GM18499 (cell line): ENCODE results near the gene USP24.
"Not testable (repeated sequence)": the region's sequence is repeated elsewhere in the genome, so short reads cannot be mapped to it uniquely, and the experiment has no call there.

Experiments
- ATAC-seq: cut with Tn5 transposase; IDR thresholded peaks from one replicate; pipeline ENCODE4 v1.9.1; 2021; ENCODE audit warnings: moderate number of reproducible peaks; ENCODE audit not compliant: insufficient read depth, unreplicated experiment

USP24 gene

DNA sequence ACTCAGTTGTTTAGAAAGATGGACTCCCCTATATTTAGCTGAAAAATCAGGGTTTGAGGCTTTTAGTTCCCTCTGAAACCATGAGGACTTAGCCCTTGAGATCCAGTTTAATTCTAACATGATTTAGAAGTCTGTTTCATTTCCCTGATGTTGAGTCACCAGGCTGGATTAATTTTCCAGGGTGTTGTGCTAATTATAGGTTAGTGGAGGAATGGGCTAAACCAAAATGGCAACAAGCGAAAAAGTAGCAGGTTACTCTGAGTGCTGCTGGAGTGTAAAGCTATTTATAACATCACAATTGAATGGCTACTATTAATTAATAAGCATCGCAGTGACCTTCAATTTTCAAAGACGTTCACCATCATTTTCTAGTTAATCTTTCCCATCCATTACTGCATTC, 15.5 kb upstream of the USP24 start:
- no peak for ATAC-seq

DNA sequence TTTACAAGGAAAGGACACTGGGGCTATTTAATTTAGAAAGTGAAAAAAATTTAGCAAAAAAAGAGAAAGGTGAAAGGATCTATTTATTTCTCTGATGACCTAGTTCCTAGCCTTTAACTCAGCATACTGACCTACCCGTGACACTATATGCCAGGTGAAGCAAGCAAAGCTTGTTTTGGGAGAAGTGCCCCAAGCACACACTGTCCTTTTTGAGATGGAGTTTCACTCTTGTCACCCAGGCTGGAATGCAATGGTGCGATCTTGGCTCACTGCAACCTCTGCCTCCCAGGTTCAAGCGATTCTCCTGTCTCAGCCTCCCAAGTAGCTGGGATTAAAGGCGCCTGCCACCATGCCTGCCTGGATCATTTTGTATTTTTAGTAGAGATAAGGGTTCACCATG, 14.6 kb upstream of the USP24 start:
- ATAC-seq = not testable (repeated sequence)

DNA sequence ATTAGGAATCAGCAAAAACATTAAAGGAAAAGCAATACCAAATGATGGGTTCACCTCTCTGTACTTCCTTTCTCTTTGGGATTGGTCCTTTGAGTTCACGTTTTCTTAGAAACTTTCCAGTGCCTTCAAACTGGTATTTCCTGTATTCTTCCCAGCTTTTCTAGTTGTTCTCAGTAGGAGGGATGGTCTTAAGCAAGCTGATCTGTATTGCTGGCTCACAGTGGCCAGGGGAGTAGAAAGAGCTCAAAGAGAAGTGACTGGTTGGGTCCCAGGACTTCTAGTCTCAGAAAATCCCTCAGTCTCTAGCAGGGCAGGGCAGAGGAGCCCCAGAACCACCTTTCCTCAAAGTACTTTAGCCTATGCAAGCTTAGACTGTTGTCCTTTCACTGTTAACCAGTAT, 10.1 kb upstream of the USP24 start:
- no peak for ATAC-seq

DNA sequence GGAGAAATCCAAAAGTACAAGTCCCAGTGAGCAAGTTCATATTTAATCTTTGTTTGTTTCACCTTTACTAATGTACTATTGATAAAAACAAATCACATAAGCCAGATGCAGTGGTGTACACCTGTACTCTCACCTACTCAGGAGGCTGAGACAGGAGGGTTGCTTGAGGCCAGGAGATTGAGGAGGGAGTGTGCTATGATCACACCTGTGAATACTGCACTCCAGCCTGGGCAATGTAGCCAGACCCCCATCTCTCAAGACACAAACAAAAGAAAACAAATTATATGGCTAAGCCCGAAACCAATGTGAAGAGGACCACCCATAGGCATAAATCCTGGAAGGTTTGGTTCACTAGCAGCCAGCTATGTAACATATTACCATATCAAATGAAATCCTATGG, 9.6 kb upstream of the USP24 start:
- no peak for ATAC-seq

DNA sequence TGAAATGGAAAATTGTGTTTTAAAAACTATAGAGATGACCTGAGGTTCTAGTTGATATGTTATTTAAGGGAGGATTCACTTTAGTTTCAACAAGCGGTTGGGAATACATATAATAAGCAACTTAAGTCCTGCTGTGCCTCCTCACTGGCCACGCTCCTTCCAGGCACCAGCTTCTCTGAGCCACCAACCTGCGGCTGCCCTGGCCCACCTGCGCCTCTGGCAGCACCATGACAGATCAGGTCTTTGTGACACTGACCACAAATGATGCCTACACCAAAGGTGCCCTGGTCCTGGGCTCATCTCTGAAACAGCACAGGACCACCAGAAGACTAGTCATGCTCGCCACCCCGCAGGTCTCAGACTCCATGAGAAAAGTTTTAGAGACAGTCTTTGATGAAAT, 7.0 kb upstream of the USP24 start:
- no peak for ATAC-seq

DNA sequence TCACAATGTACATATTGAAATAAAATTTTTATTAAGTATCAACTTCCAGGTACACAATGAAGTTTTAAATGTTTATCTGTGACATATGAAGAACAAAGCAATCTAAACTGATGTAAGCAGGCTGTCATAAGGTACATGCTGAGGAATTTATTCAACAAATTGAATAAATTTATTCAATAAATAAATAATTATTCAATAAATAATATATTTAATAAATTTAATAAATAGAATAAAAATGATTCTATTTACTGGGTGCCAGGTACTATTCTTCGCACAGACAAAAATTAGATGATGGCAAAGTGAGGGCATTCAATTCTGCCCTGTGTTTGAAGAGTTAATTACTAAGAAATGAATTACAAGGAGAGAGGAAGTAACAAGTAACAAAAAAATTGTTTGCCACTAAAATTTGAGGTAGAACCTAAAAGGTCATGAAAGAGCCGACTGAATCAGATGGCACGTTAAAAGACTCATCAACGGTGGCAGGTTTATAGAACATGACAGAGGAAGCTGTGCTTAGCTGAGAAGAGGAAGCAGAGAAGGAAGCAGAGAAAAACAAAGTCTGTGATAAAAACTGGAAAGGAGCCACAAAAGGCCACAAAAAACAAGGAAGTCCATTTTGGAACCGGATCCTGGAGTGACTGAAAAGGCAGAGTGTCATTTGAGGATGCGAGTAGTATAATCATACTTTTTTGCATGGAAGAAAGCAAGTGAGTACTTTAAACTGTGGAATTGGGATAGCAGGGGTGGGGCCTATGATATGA, 2.2 kb upstream of the USP24 start:
- no peak for ATAC-seq

DNA sequence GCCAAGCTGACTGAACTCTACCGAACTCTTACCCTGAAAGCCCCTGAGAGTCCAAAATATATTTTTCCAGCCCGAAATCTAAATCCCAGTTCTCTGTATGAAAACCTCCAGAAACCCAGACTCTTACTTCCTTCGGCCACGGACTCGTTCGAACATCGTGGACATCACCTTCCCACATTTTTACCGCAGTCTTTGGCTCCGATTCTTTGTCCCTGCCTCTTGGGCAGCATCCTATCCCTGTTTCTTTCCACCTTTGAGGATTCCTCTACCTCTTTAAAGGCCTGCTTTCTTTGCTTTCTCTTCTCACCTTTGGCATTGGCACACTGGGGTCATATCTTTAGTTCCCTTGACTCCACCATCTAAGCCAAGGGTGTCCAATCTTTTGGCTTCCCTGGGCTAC, 932 bp upstream of the USP24 start:
- no peak for ATAC-seq

DNA sequence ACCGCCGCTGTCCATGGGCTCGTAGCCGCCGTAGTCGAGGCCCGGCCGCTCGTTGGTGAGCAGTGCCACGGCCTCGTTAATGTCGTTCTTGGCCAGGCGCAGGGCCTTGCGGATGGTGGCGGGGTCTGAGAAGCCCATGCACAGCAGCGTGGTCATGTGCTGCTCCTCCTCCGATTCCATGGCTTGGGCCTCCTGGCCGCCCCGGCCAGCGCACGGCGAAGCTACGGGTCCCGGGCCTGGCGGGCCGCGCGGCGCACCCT, 300 bp downstream of the USP24 start:
- no peak for ATAC-seq

DNA sequence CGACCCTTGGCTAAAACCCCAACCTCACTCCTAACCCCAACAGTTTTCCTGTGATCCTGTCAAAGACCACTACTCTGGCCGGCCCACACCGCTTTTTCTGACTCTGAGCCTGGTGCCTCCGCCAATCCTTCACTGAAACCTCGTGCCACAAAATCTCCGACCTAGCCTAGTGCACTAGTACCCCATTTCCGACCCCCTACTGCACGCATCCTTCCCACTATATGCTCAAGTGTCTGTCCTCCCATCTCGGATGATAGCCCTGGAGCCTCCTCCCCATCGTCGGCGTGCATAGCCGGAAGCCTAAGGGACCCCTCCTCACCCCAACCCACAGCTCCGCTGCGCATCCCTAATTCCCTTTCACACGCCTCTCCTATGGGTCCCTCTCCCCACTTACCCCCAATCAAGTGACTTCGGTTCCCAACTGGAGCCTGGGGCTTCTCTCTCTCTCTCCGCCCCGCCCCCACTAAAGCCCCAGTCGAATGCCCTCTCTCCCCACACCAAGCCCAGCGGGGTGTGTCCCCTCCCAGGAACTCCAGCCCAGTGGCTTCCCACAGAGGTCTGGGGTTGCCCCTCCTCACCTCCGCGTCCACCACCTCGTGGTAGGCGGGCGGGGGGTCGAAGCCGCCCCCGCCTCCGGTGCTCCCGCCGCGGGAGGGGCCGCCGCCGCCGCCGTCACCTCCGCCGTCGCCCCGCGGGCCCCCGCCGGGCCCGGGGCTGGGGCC, 791 bp downstream of the USP24 start:
- no peak for ATAC-seq

DNA sequence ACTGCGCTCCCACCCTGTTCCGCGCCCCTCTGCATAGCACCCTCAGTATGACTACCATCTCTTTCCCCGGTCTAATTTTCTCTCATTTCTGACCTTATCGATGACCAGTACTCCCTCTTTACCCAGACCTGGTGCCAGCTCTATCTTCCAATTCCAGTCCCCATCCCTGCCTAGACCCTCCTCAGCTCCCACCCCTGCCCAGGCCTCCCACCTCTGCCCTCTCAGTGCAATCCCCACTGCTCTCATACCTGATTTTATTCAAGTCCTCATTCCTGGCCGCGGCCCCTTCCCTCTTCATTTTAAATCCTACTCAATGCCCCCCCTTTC, 1.3 kb downstream of the USP24 start:
- ATAC-seq = no peak

DNA sequence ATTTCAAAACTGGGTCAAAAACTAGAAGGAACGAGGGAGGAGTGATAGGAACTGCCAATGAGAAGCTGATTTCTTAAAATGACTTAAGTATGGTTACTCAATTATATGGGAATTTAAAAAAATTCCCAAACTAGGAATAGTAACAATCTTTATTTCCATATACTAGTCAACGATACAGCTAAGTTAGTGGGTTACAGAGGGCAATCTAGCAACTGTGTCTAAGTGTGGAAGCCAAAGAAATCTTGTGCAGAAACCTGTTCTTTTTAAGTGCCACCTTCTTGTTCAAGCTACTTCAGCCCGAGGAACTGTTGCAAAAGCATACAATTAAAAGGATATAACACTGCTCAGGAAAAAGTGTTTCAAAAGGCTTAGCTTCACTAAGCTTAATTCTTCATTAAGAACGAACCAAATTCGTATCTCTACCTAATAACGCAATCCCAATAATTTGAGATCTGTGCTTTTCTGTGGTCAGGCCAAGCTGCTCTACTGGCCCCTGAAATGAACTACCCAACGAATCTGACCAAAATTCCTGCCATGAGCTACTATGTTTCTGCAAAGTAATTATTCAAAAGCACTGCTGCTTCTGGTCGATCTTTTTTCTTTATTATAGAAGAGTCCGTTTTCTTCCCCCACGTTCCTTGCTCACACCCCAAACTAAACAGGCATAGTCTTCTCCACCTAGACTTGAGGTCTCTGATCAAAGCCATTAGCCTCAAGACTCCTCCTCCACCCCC, 1.8 kb downstream of the USP24 start:
- no peak for ATAC-seq

DNA sequence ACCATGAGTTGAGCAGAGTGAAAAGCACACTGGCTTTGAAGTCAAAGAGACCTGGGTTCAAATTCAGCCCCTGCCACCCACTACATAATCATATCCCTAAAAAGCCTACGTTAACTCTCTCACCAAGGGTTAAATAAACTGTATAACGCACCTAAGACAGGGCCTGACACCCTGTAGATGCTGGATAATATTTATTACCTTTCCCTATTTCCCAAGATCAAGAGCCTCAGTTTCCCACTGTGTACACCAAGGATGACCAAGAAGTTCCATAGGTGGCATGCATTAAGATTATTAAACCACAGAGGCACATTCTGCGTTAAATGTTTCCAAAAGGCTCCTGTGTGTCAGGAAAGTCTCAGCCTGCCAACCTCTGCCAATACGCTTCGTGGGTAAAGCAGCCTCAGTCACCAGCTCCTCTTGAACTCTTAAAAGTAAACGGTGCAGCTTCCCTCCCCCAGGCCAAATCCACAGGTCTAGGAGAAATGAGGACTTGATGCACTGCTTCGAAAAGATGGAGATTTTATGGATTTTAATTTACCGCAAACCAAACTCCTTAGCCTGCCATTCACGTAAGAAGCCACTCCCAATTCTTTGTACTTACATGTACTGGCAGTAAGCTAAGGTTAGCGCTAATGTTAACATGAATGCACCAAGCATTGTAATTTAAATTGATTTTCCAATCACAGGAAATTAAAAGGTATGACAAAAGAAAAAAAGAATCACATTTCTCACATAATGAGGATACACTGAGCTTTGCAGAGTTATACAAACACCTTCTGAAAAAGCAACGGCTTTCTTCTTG, 2.6 kb downstream of the USP24 start:
- no peak for ATAC-seq

DNA sequence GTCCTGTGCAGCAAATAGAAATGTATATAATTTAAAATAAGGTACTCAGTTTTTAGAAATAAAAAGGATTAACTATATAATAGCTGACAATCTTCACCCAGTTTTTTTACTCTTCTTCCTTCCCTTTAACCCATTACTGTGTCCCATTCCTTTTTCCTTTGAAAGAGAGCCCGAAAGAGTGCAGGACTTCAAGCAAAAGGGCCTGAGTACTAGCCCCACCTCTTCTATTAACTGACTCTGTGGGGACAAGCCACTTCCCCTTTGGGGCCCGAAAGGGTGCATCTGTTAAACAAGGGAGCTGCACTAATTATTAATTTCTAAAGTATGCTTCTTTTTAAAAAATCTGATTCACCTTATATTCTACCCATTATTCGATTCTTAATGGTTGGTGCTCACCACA, 3.3 kb downstream of the USP24 start:
- ATAC-seq = no peak

DNA sequence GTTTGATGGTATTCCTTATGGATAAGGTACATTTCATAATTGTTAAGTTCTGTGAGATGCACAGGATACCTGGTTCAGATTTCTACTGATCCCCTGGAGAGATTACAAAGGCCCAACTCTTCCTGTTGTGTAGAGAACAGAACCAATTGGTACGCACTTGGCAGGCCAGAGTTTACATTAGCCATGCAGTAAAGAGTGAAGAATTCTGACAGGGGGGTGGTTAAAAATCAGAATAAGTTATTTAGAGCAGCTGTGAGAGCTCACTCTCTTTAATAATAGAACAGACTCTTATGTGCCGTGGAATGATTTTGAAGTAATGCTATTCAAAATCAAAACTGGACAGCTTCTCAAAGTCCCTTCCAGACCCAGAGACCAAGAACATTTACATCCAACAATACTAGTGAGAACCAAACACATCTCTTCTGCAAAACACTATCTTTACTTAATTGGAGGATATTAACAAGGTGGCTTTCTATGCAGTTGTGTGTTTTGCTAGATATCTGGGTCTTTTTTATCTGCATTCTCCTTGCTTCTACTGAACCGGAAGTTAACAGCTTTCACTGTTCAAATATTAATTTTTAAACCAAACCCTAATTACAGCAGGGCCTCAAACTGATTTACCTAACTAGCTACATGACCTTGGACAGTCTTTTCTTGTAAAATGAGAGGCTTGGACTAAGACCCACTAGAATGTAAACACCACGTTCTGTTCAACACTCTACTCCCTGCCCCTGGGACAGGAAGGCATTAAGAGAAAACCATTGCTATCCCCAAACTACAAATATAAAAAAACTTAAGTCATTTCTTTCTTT, 4.0 kb downstream of the USP24 start:
- no peak for ATAC-seq

DNA sequence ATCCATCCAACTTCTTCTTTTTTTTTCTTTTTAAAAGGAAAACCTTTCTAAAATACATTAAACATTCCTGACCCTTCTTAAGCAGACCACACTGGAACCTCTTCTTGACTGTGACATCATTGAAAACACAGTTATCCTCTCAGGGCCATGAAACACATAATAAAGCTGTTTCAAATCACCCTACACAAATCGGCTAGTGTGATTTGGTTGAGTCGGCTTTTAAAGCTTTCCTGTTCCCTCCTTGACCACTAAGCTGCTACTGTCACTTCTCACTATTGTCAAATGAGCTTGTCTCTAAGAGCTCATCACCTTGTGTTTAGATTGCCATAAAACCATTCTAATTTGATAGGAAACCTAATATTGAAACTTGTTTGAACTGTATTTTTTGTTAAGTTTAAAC, 5.9 kb downstream of the USP24 start:
- ATAC-seq = no peak

DNA sequence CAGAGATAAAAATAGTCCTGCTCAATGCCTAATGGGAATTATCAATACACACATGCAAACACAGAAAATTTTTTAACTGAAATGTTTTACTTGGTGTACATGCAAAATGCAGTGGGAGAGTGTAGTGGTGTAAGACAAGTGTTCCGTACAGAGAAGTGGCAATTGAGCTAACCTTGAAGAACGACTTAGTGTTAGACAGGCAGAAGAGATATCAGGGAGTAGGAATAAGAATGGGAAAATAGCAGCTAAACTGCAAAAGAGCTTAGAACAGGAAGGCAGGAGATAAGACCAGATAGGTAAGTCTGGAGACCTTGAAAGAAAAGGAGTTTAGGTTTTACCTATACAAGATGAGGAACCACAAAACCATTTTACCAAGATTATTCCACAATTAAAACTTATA, 9.0 kb downstream of the USP24 start:
- ATAC-seq = no peak

DNA sequence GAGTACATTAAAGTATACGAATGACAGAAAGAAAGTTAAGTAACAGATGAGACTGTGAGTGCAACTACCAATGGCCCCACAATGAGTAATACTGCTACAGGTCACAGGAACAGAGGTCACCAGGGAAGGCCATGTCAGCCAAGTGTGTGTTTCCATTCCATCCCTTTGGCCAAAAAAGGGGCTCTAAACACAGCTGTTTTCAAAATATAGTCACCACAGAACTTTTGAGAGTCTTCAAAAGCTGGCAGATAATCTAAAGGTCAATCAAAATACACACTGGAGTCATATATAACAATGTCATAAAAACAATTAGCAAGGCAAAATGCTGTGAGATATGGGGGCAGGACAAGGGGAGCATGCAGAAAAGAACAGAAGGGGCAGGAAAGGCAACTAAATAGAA, 10.2 kb downstream of the USP24 start:
- ATAC-seq = peak; percentile 74

DNA sequence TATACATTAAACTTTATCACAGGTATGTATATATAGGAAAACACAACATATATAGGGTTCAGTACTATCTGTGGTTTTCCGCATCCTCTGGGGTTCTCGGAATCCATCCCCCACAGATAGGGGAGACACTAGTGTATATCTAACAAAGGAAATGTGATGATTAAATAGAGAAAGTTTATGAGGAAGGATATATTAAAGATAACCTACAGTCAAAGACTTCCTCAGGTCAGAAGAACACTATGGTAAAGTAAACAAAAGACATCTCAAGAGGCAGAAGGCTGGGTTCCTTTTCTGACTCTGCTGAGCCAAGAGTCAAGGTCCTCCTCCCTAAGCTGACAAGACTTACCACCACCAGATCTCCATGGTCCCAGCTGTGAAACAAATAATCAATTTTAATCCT, 12.1 kb downstream of the USP24 start:
- ATAC-seq = no peak

DNA sequence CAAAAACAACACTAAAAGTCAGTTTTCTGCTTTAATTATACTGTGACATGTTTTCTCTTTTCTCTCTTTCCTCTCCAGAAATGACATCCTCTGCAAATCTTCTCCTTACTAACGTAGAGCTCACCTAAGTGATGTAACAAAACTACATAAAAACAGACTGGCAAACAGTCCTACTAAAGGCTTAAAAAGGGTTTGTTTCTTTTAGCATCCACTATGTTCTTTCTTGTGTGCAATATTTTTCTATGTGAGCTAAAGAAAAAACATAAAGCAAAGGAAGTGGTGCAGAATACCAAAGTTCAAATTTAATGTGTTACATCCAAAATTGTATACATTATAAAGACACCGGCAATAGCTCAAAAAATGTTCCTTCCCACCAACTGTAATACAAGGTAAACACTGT, 14.5 kb downstream of the USP24 start:
- no peak for ATAC-seq

DNA sequence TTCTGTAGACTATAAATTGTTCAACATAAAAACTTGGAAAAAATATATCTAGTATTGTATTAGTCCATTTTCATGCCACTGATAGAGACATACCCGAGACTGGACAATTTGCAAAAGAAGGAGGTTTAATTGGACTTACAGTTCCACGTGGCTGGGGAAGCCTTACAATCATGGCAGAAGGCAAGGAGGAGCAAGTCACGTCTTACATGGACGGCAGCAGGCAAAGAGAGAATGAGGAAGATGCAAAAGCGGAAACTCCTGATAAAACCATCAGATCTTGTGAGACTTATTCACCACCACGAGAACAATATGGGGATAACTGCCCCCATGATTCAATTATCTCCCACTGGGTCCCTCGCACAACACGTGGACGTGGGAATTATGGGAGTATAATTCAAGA, 15.4 kb downstream of the USP24 start:
- ATAC-seq = not testable (repeated sequence)
